22Rv1 (cell line): Measurements from ENCODE around the gene SORCS2.

Experiments
- CTCF ChIP-seq: fragments of 450-650 bp; IDR thresholded peaks from 2 replicates; pipeline ENCODE4 v1.5.1; 2017; ENCODE audit warnings: mild to moderate bottlenecking
- ZFX ChIP-seq: fragments of 450-650 bp; IDR thresholded peaks from 2 replicates; pipeline ENCODE4 v1.6.1; 2017; ENCODE audit warnings: antibody characterized with exemption, borderline replicate concordance

- TF ChIP-seq CTCF = no peak
- TF ChIP-seq ZFX = no peak
These were observed 591.2 kb downstream of the SORCS2 start for GRCh38 chr4:7783541-7783940.
